Colonic mucosa (tissue), 4 donors: ENCODE measurements around the gene CHTF8. TPM values are rescaled to one million over a fixed set of nuclear protein-coding genes. Genes with fewer than 3 reads are reported as not detected.

Source experiments
- DNase-seq: peaks from one replicate; pipeline ENCODE4 v3.0.0-alpha.2; 2020
- H3K27ac ChIP-seq: fragments of 200-600 bp; one replicate; pipeline ENCODE4 v1.8.0; 2021
- H3K27me3 ChIP-seq: fragments of 200-600 bp; one replicate; pipeline ENCODE4 v1.8.0; 2021
- H3K36me3 ChIP-seq: fragments of 200-600 bp; one replicate; pipeline ENCODE4 v1.8.0; 2021
- H3K4me1 ChIP-seq: fragments of 200-600 bp; one replicate; pipeline ENCODE4 v1.8.0; 2021; ENCODE audit warnings: mild to moderate bottlenecking
- H3K4me3 ChIP-seq: fragments of 200-600 bp; one replicate; pipeline ENCODE4 v1.8.0; 2021
- H3K9ac ChIP-seq, 2 donors: one replicate each; pipeline ENCODE4 v1.7.0; 2013; ENCODE audit warnings: control low read depth in 2 of 2, low read depth in 2 of 2, low read length in 2 of 2
- H3K9me3 ChIP-seq: fragments of 200-600 bp; one replicate; pipeline ENCODE4 v1.8.0; 2021
- intact Hi-C: fragments of 100-400 bp; cut with DNase I; formaldehyde crosslinking; loops from one replicate; pipeline ENCODE4 v1.14.1; 2022
- total RNA-seq, 2 donors: library from RNA; stranded (reverse); fragmentation: NEBNext Ultra II Directional in 1 of 2; extraction: Animal tissue kit (Norgen Biotek cat#: 25700) in 1 of 2; gene quantifications; one replicate each; pipeline ENCODE4 v1.2.1, GENCODE V29; 2021
- TF ChIP-seq, protein P1 (sequence below): fragments of 200-600 bp; IDR thresholded peaks from one replicate; pipeline ENCODE4 v1.8.0; 2022; ENCODE audit warnings: antibody characterized with exemption, mild to moderate bottlenecking
- donor health status: healthy.
- donor health status: DM: no; HTN: no; CAD: no.
- donor health status: DM: no; HTN: no; CAD: no.

CHTF8 gene, protein sequence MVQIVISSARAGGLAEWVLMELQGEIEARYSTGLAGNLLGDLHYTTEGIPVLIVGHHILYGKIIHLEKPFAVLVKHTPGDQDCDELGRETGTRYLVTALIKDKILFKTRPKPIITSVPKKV
- total RNA-seq, result 100 to 1,000 TPM in 1 of 2 donors, 10 to 100 TPM in 1; 82.9 to 143 TPM

DNA sequence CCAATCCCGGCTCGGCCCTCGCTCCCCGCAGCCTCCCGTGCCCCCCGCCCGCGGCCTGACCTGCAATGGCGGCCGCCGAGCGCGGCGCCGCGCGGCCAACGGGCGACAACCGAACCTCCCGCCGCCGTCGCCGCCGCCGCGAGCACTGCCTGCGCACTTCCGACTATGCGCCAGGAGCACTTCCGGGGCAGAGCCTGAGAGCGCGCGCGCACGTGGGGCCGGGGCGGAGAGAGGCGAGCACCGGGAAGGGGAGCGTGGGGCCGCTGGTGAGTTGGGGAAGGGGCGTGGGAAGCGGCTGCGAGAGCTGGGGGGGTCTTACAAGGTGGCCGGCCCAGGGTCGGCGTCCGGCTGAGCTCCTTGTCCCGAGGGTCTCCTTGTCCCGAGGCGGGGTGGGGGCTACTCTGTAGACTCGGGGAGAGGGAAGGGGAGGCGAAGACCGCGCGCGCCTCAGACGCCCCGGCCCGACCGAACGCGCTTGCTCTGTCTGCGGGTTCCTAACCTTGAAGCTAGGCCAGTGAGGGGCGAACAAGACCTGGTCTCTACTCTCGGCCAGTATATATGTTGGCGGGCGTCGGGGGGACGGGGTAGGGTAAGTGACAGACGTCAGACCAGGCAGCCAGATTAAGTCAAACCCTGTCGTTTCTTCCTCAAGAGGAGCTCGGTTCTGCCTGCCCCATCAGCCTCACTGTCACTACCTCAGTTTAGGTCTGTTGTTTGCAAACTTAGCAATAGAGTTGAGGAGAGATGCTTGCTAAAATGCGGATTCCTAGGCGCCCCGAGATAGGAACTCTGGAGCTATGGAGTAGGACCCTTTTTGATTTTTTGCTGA lies at the start of gene CHTF8, which contains the start of gene UTP4:
TSS of gene CHTF8 (minus strand) at position 165 of the 829 bp plus-strand sequence. CDS start 11,130 bp downstream, outside the sequence.
TSS of gene UTP4 (plus strand) at position 226 of the 829 bp plus-strand sequence. CDS start 811 bp downstream, outside the sequence.
- H3K9ac ChIP-seq, result peak within 1 kb of the TSS; percentile 93 to 96
- peaks cover 3% of the 10 kb centered on the region for H3K4me1 ChIP-seq
- H3K9me3 ChIP-seq, result no peaks in the 10 kb centered on the region

DNA sequence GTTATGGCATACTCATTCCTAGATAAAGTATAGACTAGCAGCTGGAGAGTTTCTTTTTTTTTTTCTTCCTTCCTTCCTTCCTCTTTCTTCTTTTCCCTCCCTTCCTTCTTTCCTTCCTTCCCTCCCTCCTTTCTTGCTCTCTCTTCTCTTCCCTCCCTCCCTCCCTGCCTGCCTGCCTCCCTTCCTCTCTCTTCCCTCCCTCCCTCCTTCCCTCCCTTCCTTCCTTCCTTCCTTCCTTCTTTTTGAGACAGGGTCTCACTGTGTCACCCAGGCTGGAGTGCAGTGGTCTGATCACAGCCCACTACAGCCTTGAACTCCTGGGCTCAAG lies 47.6 kb upstream of the CHTF8 start:
- Histone ChIP-seq H3K9ac (peak overlapping the region in 1 of 2 donors; percentile 13), H3K4me3 (no peak overlapping the region), H3K4me1 (no peaks in the 10 kb centered on the region), H3K27me3 (no peaks in the 10 kb centered on the region), H3K27ac (peak overlapping the region; percentile 66), H3K36me3 (no peaks in the 10 kb centered on the region), H3K9me3 (no peaks in the 10 kb centered on the region)
- intact Hi-C loops, result no loop called here
- TF ChIP-seq, protein P1, sequence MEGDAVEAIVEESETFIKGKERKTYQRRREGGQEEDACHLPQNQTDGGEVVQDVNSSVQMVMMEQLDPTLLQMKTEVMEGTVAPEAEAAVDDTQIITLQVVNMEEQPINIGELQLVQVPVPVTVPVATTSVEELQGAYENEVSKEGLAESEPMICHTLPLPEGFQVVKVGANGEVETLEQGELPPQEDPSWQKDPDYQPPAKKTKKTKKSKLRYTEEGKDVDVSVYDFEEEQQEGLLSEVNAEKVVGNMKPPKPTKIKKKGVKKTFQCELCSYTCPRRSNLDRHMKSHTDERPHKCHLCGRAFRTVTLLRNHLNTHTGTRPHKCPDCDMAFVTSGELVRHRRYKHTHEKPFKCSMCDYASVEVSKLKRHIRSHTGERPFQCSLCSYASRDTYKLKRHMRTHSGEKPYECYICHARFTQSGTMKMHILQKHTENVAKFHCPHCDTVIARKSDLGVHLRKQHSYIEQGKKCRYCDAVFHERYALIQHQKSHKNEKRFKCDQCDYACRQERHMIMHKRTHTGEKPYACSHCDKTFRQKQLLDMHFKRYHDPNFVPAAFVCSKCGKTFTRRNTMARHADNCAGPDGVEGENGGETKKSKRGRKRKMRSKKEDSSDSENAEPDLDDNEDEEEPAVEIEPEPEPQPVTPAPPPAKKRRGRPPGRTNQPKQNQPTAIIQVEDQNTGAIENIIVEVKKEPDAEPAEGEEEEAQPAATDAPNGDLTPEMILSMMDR, result no peak
- DNase-seq, result no peak

More for the DNA sequence above, at the start of gene CHTF8, which contains the start of gene UTP4:
- intact Hi-C loops, result no loop called here
- peak within 1 kb of the TSS; percentile 82 for H3K27ac ChIP-seq
- H3K4me3 ChIP-seq, result peak within 1 kb of the TSS; percentile 85
- DNase-seq, result peak; percentile 89
- H3K27me3 ChIP-seq, result no peaks in the 10 kb centered on the region
- TF ChIP-seq, protein P1, result no peak
- H3K36me3 ChIP-seq, result no peaks in the 10 kb centered on the region

DNA sequence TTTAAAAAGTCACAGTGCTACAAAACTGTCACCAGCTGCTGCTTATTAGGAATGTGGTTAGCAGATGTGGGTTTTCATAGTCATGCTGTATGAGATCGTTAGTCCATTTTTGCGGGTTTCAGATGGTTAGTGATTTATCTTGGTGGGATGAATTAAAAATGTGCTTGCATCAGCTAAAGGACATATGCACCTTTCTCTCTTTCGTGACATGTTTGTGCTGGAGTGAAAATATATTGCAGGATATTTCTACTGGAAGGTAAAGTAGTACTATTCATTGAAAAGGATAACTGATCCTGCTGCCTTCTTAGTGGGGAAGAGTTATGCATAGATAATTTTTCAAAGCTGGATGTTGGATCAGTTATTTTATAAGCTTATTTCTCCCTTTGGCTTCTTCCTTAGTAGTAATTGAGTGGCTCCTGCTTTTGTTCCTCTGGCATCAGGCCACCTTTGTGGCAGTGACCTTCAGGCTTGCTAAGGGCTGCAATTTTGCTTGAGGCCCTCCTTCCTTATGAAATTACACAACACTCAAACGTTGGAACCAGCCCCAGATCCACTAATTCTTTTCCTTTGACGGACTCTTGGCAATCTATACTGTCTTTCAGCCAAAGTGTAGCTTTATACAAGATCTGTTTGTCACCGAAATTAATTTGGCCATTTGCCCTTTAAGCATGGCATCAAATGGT lies 47.1 kb upstream of the CHTF8 start:
- no peaks in the 10 kb centered on the region for H3K4me1 ChIP-seq

DNA sequence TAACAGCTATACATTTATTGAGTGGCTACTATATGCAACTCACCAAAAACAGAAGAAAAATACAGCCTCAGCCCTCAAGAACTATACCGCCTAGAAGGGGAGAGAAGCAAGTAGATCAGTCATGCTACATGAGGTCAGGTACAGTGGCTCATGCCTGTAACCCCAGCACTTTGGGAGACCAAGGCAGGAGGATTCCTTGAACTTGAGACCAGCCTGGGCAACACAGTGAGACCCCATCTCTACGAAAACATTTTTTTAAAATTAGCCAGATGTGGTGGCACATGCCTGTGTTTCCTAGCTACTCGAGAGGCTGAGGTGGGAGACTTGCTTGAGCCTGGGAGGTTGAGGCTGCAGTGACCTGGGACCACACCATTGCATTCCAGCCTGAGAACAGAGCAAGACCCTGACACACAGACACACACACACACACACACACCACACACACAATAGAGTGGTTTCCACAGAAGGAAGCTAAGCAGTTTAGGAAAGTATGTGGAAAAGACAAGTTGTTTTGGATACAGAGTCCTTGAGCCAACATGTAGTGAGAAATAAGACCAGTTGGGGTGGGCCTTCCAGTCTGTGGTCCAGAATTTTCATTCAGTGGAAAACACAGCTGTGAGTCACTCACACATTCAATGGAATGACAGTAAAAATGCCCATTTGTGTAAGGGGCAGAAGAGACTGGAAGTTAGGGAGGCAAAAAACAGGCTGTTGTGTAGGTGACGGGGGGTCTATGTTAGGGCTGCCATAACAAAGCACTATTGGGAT lies 43.8 kb upstream of the CHTF8 start:
- Histone ChIP-seq H3K9ac (no peak overlapping the region), H3K36me3 (no peaks in the 10 kb centered on the region), H3K27ac (no peak overlapping the region), H3K27me3 (no peaks in the 10 kb centered on the region), H3K4me1 (peaks cover 11% of the 10 kb centered on the region), H3K4me3 (no peak overlapping the region), H3K9me3 (no peaks in the 10 kb centered on the region)
- intact Hi-C loops, result no loop called here
- TF ChIP-seq, protein P1, result no peak
- no peak for DNase-seq

More for the DNA sequence above, 47.1 kb upstream of the CHTF8 start:
- TF ChIP-seq, protein P1, result no peak
- H3K9ac ChIP-seq, result peak overlapping the region in 1 of 2 donors; percentile 13
- no peaks in the 10 kb centered on the region for H3K27me3 ChIP-seq
- no peaks in the 10 kb centered on the region for H3K36me3 ChIP-seq
- intact Hi-C loops, result no loop called here
- no peaks in the 10 kb centered on the region for H3K9me3 ChIP-seq
- peak; percentile 85 for DNase-seq
- no peak overlapping the region for H3K4me3 ChIP-seq
- H3K27ac ChIP-seq, result peak overlapping the region; percentile 66
